NCI-H82 (cell line): ENCODE measurements around the gene SPATA32.
A peak's percentile ranks its signal among the peaks of the same experiment; 100 is the strongest.
"Not testable (repeated sequence)": the region's sequence is repeated elsewhere in the genome, so short reads cannot be mapped to it uniquely, and the experiment has no call there.

Source experiments
- DNase-seq: peaks from one replicate; lab custom pipeline; 2025; lab: John Stamatoyannopoulos, UW

SPATA32 gene, protein sequence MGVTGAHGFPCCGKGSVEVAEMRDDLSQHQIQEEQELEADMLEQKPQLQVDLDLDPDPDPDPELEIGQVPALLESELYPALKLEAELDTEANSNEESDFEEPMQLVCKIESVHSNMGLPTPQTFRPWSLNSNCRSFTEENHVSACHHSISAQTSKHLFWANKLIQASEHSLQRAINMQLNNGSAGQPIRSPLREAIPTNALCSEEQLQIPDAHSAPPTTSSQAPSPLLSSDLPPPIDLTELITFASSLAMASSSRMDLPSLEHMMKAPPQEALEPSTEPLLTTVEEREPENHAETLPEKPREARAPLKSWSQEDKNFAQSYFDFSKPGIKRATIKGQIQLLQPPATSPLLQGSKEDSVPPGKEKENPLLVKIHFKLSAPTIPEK

DNA sequence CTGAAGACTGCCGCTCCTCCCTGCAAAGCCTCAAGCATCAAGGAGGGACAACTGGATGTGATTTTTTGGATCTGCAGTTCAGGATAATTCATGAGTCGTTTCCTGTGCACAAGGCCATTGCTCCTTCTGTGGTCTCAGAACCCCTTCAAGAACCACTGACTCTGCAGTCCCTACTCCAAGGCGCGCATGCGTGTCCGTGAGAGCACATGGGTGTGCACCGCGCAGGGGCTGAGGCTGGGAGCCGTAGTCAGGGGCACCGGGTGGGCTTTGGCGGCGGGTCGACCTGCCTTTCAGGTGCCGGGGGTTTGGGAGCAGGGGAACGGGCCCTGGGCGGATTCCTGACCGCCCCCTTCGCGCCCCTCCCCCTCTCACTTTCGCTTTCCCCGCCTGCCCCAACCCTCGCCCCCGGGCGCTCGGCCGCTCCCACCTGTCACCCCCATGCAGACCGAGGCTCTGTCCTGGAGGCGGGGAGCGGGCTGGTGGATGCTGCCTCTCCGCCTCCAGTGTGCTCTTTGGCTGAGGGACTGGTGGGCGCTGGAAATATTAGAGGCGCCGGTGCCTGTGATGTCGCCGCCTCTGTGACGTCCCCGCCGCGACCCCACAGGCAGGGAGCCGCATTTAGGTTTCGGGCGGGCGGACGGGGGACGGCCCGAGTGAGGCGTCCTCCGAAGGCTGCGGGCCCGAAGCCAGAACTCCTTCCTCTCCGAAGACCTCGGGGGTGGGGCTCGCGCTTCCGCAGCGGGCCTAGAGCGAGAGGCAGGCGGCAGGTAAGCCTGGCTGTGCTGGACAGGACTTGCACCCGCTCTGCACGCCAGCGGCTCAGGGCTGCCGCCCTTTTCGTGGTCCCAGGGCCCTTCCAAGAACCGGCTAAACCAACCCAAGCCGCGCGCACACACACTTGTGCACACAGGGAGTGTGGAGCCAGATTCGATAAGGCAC lies at the start of gene SPATA32:
SPATA32 (minus strand) TSS at position 518 of the 939 bp plus-strand sequence; CDS start at position 440, 78 bp downstream.
- no peak for DNase-seq

DNA sequence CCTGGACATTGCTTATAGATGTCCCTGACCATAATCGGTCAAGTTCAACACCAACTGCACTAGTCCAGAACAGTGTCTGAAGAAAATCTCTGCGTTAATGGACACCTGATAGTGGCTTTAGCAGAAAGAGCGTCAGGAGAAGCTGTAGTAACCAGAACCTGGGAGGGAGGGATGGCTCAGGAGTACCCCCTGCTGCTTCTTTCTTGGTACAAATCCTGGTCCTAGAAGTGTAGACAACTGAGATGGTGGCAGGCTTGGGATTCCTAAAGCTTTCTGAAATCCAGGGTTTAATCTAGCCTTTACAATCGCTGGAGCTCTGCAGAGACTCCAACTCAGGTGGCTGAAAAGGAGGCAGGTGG lies 49.5 kb upstream of the SPATA32 start:
- DNase-seq, result peak; percentile 43

DNA sequence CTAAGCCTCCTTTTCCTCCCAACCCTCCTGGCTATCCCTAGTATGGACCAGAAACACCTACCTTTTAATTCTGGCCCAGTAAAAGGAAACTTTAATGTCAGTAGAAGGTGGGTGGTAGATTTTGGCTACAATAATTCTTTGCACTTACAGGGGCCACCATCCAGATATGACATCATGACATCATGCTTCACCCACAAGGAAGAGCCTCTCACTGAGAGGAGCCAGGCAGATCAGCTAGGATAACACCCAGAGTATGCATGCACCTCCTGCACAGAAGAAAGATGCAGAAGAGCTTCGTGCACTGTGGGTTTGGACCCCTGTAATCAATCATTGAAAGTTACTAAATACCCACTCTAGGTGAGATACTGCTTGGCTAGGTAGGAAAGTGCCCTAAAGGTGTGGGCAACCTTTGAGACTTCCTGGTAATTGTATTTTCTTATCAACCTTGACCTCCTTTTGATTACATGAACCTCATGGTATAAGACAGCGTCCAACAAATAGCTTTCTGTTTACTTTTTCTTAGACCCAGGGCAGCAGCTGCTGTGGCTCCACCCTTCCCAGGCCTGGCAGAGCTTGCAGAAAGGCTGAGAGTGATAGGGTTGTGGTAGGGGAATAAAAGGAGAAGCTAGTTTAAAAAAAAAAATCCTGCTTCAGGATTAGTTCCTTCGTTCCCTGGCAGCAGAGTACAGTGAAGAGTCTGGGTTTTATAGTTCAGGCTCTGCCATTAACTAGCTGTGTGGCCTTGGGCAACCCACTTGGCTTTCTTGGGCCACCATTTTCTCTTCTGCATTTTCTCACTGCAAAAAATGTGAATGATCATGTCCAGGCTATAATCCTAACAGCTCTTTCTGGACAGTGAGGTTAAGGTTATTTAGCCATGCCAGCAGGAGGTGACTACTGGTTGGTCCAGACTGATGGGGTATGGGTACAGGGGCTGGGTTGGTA lies 48.8 kb upstream of the SPATA32 start:
- DNase-seq, result no peak

DNA sequence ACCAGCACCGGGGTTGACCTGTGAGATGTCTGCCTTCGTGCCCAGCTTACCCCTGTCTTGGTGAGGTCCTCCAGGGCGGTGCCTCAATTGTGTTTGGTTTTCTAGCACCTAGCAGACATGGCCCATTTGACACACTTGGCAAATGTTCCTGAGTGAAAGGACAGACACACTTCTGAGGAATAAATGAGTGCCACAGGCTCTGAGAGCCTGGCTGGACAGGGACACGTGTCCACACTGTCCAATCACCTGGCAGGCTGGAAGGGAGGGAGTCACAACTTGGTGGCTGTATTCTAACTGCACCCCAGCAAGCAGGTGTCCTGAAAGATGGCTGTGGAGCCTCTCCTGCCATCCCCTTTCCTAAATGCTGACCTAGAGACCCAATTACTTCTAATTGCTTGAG lies 47.5 kb upstream of the SPATA32 start:
- no peak for DNase-seq

DNA sequence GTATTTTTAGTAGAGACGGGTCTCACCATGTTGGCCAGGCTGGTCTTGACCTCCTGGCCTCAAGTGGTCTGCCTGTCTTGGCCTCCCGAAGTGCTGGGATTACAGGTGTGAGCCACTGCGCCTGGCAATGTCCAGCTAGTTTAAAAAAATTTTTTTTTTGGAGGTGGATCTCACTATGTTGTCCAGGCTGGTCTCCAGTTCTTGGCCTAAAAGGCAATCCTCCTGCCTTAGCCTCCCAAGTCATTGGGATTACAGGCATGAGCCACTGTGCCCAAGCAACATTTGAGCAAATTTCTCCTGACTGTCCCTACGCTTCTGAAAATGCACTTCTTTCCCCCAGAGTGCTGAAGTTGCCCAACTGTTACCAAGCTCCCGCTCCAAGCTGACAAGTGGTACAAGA lies 46.9 kb upstream of the SPATA32 start:
- no peak for DNase-seq

DNA sequence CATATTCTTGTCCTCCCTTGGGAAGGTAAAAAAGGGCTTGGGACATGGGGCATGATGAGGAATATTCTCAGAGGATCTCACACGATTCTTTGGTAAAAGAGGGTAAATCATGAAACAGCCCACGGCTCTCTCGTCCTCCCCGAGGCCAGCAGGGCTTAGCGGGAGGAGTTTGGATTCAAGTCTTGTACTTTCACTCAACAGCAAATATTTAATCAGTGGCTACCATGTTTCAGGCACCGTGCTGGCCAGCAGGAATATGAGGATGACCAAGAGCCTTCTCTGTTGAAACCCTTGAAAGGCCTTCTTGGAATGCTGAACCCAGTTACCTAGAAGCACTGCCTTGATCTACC lies 46.1 kb upstream of the SPATA32 start:
- no peak for DNase-seq

DNA sequence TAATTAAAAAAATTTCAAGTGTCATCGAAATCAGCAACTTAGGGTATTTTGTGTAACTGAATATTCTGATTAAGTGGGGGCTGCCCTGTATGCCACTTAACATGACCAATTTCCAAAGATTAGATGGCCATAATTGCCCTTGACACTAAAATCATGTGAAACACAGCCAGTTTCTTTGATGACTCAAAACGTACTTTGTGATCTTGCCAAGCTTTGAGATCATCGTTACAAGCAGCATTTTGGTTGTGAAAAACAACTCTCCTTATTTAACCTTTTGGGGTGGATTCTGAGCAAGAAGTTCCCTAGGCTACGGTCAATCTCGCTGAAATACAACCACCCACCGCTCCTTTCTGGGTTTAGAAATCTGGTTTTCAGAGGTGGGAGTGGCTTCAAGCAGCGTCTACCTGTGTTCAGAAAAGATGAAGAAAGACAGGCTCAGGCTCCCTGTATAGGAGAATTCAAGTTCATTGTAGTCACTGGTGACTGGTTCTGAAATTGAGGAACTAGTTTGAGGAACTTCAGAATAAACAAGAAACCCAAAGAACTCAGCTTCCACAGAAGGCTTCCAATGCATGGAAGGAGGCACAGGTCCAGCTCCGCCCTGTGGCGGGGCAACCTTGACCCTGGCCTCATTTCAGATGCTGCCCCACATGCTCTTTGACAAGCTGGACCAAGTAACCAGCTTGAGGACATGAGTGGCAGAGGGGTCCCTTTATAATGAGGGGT lies 45.6 kb upstream of the SPATA32 start:
- DNase-seq, result no peak

DNA sequence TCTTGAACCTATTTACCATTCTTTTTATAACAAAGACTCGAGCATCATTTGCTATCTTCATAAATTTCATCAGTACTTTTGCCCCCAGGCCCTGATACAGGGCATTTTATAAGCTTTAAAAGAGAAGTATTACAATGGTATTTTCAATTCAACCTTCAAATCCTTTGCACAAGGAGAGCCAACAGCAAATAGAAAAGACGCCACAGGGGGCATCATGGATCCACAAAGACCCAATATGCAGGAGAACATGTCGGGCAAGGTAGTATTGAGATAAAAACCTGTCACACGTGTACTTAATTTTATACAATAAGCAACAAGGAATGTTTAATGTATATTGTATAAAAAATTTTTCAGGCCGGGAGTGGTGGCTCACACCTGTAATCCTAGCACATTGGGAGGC lies 44.7 kb upstream of the SPATA32 start:
- DNase-seq, result no peak

DNA sequence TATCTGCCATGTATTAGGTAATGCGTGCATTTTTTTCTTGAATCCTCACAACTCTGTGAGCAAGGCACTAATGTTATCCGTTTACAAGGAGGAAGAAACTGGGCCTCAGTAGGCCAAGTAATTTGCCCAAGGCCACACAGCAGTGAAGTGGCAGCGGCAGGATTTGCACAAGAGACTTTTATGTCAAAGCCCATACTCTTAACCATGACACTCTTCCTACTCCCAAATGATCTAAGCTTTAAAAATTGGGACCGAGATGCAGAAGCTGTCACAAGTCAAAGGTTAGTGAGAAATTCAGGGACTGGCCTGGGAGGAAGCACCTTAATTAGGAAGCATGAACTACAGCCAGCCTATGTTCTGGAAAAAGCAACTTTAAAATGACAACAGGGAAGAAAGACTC lies 44.2 kb upstream of the SPATA32 start:
- no peak for DNase-seq

DNA sequence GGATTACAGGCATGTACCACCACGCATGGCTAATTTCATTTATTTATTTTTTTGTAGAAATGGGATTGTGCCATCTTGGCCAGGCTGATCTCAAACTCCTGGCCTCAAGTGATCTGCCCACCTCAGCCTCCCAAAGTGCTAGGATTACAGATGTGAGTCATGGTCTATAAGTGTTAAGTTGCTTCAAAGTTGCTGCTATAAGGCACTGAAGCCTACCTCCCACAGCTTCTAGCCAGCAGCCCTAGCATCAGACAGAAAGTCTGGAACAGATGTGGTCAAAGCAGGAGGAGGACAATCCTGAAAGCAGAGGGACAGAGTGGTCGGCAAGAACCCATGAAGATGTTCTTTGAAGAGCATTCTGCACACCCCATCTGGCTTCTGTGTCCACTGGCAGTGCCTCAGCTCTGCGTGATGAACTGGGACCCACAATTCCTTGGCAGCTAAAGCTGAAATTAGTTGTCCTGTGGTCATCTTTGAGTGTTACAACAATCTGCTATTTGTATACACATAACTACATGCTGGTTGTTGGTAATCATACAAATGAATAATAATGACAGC lies 43.7 kb upstream of the SPATA32 start:
- no peak for DNase-seq

DNA sequence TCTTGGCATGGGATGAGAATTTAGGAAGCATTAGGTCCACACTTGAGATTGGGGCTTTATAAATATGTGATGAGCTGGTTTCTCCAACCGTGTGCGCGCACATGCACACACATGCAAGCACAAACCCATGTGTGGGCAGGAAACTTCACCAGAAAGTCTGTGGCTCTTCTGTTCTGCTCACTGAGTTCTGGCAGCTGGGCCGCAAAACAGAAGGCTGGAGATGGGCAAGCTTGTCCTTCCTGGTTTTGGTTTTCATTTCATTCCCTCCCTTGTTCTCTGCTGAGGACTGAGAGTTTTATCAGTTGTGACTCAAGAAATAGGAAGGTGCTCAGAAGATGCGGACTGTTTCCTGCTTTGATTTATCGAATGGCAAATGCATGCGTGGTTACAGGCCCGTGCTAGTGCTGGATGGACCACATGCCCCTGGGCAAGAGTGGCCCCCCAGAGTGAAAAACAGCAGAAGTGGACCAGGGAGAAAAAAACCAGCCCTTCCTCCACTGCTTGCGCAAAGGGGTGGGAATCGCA lies 40.8 kb upstream of the SPATA32 start:
- DNase-seq, result no peak

DNA sequence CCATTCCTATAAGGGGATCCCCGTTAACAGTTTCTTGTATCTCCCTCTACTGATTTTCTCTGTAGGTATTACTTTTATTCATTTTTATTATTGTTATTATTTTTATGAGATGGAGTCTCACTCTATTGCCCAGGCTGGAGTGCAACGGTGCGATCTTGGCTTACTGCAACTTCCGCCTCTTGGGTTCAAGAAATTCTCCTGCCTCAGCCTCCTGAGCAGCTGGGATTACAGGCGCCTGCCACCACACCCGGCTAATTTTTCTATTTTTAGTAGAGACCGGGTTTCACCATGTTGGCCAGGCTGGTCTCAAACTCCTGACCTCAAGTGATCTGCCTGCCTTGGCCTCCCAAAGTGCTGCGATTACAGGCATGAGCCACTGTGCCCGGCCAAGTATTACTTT lies 40.3 kb upstream of the SPATA32 start:
- not testable (repeated sequence) for DNase-seq

DNA sequence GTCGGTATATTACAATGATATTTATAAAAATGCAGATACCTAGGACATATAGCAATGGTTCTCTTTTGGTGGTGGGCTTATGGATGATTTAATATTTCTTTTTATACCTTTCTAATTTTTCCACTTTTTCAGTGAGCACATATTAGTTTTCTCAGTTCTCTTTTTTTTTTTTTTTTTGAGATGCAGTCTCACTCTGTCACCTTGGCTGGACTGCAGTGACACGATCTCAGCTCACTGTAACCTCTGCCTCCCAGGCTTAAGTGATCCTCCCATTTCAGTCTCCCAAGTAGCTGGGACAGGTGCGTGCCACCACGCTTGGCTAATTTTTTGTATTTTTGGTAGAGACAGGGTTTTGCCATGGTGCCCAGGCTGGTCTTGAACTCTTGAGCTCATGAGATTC lies 39.8 kb upstream of the SPATA32 start:
- DNase-seq, result no peak

DNA sequence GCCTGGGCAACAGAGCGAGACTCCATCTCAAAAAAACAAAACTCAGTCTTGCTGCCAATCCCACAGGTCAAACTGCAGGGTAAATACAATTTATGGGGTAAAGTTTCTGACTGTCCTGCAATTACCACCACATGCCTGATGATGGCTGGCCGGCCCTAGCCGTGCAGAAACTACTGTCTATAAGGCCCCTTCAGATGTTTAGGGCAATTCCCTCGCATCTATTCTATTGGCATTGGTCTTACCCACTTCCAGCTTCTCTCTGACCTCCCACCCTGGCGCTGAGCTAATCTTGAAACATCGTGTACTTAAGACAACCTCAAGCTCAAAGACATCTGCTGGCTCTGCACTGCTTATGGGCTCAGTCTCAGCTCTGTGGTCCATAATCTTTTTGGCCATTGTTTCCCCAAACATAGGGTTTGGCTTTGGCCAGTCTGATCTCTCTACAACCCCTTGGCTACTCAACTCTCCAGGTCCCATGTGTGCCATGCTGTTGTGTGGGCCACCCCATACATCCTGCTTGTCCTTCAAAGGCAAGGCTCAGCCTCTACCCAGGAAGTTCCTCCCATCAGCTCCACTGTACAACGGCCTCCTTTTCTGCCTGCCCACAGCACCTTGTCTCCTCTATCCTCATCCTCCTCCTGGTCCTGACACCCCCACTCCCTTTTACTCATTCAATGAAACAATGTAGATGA lies 38.3 kb upstream of the SPATA32 start:
- DNase-seq, result peak; percentile 86

DNA sequence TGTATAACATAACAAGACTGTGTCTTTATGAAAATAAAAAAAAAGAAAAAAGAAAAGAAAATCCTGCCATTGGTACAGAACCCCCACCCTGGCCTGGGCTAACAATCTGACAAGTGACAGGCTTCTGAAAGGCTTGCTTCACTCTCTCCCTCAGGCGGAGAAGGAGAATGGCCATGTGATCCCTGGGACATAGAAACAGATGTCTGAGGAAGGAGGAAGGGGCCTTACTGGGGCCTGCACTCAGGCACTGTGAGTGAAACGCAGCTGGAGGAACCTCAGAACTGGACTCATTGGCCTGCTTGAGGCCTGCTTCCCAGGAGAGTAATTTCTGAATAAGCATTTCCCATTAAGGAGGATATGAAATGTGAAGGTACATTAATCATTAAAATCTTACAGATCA lies 37.5 kb upstream of the SPATA32 start:
- DNase-seq, result peak; percentile 88

DNA sequence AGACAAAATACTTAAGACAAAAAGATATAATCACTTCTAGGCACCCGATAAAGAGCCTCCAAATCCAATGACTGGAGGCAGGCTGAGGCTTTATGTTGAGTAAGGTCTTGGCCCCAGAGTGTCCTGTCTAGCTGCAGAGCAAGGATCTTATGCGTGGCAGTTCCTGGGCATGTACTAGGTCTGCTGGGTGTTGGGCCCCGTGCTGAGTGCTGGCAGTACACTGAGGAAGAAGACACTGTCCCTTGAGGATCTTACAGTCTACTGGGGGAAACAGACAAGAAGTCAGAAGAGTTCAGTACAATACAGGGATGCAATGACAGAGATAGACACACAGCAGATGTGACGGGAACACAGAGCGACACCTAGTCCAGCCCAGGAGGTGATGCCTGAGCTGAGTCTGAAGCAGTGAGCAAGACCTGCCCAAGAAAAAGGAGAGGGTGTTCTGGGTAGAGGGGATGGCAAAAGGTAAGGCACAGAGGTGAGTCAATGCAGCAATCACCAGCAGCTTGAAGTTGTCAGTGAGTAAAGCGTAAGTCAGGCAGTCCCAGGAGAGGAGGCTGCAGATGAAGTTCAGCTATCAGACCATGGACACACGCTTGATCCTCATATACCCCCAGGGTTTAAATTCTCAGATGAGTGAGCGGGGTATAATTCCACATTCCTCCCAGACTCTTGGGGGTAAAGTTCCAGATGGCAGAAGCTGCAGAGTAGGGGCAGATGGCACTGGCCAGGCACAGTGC lies 36.8 kb upstream of the SPATA32 start:
- peak; percentile 90 for DNase-seq

DNA sequence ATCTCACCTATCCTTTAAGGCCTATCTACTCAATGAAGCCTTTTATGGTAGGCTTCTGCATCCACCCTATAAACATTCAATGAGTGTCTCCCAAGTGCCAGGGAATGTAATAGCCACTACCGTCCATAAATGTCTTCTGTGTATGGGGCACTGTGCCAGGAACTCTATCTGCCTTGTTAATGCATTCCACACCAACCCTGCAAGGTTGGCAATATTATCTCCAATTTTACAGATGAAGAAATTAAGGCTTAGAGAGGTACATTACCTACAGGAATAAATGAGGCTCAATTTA lies 34.9 kb upstream of the SPATA32 start:
- no peak for DNase-seq

DNA sequence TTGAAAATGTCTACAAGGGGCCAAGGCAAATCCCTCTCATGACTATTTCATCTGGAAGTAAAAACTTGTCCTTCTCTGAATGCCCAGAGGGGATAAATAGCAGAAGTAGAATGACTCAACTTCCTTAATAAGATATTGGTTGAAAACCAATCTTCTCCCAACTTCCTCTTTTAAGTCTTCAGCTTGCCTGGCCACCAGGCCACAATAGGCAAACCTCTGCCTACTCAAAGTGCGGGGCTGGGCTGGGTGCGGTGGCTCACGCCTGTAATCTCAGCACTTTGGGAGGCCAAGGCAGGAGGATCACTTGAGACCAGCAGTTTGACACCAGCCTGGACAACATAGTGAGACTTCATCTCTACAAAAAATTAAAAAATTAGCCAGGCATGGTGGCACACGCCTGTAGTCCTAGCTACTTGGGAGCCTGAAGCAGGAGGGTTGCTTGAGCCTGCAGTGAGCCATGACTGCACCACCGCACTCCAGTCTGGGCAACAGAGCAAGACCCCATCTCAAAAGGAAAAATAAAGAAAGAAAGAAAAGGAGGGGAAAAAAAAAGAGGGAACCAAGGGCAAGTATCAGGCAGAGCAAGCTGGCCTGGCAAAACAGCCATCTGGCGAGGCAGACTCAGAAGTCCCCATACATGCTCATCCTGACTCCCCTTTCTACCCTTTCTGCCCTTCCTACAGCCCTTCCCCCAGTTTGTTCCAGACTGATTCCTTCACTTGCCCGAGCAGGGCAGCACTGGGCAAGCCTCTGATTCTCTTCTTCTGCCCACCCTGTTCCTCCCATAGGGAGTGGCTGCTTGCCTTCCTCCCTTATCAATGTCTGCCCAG lies 34.3 kb upstream of the SPATA32 start:
- no peak for DNase-seq

DNA sequence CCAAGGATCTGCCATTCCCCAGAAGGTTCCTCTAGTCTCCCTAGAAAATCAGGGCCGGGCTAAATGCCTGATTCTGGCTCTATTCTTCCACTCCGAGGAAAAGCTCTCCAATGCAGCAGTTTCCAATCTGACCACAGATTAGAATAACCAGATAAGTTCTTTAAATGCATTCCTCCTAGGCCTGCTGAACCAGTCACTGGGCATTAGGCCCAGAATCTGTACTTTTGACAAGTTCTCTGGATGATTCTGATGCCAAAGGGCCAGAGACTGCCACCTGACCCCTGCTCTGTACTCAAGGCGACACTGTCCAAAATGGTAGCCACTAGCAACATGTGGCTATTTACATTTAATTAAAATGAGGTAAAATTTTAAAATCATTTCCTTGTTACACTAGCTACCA lies 32.6 kb upstream of the SPATA32 start:
- no peak for DNase-seq
